GM18502 (cell line): Measurements from ENCODE around the gene PRRT2.
"Not testable (repeated sequence)": the region's sequence is repeated elsewhere in the genome, so short reads cannot be mapped to it uniquely, and the experiment has no call there.

Experiments used
- ATAC-seq: cut with Tn5 transposase; IDR thresholded peaks from one replicate; pipeline ENCODE4 v1.9.1; 2021; ENCODE audit warnings: mild to moderate bottlenecking; ENCODE audit not compliant: unreplicated experiment, poor library complexity

PRRT2 gene

DNA sequence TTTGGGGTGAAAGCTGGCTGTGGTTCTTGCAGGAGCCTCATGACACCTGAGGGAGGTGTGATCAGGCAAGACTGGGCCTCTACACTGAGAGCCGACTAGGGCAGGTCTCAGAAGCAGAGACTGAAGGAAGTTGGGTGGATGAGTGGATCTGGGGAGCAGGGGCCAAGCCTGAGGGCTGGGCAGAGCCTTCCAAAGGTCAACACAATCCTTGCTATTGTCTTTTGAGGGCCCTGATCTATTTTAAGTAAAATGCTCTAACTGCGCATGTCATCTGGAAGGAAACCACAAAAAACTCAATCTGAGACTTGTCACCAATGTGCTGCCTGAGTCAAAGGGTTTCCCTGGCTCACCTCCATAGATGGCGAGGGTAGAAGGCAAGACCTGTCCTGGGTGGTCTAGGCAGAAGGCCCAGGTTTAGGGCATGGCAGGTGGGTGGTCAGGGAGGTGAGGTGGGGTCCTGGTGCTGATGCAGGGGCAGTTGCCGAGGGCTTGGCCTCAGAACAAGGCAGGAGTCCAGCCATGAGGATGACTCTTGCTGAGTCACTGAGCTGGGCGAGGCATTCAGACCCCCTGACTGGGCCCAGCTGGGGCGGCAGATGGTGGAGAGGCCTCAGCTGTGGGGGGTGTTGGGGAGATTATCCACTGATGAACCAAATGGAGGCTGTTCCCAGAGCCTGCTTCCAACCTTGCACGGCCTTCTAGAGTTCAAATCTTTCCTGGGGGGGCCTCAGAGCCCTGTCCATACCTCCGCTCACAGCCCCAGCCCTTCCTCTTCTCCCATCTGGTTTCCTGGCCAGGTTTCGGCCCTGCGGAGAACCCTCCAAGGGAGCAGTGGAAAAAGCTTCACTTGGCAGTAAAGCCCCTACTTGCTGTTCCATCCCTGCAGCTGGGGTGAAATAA is 13.4 kb downstream of the PRRT2 start:
- ATAC-seq: no peak

DNA sequence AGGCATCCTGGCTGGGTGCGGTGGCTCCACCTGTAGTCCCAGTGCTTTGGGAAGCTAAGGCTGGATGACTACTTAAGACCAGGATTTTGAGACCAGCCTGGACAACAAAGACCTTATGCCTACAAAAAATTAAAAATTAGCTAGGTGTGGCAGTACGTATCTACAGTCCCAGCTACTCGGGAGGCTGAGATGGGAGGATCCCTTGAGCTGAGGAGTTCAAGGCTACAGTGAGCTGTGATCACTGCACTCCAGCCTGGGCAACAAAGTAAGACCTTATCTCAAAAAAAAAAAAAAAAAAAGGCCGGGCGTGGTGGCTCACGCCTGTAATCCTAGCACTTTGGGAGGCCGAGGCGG is 14.3 kb downstream of the PRRT2 start:
- no peak for ATAC-seq

DNA sequence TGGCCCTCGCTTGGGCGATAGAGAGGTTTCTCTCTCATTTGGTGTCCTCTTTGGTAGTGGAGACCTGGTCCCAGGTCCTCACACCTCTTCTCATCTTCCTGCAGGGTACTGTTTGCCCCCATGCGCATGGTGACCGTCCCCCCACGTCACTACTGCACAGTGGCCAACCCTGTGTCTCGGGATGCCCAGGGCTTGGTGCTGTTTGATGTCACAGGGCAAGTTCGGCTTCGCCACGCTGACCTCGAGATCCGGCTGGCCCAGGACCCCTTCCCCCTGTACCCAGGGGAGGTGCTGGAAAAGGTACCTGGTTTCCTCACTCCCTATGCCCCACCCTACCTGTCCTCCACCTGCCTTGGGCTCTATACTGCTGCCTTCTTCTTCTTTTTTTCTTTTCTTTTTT is 18.8 kb downstream of the PRRT2 start:
- no peak for ATAC-seq

DNA sequence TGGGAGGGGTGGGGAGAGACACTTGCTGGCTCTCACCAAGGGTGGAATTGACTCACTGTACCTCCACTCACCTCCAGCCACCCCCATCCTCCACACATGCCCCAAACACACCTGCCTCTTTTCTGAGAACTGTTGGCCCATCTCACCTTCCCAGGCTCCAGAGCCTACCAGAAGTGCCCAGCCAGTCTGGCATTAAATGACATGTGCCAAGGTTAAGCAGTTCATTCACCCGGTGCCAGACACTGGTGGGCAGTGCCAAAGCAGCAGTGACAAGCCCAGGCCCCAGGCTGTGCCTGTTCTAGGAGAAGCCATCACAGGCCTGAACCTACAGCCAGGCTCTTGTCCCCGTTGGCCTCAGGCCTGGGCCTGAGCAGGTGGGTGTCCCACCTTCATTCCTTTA is 19.5 kb downstream of the PRRT2 start:
- ATAC-seq: no peak

DNA sequence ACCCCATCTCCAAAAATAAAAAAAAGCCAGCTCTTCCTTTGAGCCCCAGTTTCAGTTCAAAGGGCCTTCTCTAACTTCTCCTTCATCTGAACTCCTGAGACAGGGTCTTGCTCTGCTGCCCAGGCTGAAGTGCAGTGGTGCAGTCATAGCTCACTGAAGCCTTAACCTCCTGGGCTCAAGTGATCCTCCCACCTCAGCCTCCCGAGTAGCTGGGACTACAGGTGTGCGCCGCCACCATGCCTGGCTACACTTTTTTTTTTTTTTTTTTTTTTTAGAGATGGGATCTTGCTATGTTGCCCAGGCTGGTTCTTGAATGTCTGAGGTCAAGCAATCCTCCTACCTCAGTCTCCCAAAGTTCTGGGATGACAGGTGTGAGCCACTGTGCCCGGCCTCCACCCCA is 21.2 kb downstream of the PRRT2 start:
- not testable (repeated sequence) for ATAC-seq

DNA sequence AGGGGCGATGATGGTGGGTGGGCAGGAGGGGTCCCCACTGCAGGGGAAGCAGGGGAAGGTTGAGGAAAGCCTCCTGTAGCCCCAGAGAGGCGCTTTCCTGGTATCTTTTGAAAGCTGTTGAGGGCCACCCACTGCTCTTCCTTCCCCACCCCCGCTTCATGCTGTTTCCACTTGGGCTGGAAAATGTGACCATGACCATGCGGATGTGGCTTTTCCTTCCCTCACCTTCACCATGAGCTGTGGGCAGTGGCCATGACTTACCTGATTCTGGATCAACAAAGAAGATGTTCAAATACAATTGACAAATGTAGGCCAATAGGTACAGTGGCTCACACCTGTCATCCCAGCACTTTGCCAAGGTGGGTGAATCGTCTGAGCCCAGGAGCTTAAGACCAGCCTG is 22.1 kb downstream of the PRRT2 start:
- no peak for ATAC-seq

DNA sequence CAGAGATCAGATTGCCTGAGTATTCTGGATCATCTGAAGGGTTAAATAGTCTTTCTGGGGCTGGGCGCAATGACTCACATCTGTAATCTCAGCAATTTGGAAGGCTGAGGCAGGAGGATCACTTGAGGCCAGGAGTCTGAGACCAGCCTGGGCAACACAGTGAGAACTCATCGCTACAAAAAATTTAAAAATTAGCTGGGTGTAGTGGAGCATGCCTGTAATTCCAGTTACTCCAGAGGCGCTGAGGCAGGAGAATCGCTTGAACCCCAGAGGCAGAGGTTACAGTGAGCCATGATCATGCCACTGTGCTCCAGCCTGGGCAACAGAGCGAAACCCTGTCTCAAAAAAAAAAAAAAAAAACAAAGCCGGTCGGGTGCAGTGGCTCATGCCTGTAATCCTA is 23.9 kb downstream of the PRRT2 start:
- ATAC-seq: no peak

DNA sequence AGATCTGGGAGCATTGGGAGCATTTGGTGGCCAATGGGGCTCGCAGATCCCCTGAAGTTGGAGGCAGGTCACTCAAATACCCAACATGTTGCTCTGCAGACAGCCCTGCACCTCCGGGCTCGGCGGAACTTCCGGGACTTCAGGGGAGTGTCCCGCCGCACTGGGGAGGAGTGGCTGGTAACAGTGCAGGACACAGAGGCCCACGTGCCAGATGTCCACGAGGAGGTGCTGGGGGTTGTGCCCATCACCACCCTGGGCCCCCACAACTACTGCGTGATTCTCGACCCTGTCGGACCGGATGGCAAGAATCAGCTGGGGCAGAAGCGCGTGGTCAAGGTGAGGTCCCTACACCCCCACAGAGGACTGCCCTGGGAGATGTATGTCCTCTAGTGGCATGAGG is 24.6 kb downstream of the PRRT2 start:
- no peak for ATAC-seq

DNA sequence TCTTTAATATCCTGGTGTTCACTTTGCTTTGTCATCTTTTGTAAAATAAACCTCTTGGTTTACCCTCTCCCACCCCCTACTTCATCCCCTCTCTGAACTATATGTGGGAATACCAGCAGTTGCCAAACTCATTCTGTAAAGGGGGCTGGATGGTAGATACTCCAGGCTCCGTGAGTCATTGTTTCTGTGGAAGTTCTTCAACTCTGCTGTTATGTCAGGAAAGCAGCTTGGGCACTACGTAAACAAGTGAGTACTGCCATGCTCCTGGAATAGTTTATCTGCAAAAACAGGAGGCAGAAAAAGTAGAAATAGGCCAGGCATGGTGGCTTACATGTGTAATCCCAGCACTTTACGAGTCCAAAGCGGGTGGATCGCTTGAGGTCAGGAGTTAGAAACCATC is 25.8 kb downstream of the PRRT2 start:
- no peak for ATAC-seq

DNA sequence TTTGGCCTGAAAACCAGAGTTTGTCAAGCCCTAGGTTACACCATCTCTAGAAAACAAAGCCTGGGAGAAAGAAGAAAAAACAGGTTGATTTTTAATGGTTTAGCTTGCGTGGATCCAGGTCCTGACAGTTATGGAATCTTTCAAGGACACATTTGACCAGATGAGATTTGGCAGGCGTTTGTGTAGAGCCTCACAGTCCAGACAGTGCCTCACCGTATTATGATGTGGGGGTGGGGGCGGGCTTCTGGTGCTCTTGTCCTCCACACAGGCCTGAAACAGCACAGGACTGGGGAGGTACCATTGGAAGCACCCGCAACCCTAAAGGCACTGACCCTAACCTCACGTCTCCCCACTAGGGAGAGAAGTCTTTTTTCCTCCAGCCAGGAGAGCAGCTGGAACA is 27.8 kb downstream of the PRRT2 start:
- no peak for ATAC-seq

DNA sequence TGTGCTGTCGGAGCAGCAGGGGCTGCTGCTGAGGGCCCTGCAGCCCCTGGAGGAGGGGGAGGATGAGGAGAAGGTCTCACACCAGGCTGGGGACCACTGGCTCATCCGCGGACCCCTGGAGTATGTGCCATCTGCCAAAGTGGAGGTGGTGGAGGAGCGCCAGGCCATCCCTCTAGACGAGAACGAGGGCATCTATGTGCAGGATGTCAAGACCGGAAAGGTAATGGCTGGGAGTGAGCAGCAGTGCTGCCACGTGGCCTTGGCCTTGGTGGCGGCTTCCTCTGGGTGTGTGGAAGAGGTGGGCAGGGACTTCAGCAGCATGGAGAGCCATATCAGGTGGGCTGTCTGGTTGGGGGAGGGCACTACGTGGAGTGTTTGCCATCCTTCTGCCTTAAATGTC is 28.2 kb downstream of the PRRT2 start:
- no peak for ATAC-seq

DNA sequence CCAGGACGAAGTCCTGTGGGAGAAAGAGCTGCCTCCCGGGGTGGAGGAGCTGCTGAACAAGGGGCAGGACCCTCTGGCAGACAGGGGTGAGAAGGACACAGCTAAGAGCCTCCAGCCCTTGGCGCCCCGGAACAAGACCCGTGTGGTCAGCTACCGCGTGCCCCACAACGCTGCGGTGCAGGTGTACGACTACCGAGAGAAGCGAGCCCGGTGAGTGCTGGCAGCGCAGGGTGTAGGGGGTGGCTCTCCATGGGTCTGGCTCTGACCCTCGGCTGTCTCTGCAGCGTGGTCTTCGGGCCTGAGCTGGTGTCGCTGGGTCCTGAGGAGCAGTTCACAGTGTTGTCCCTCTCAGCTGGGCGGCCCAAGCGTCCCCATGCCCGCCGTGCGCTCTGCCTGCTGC is 29.6 kb downstream of the PRRT2 start:
- no peak for ATAC-seq

DNA sequence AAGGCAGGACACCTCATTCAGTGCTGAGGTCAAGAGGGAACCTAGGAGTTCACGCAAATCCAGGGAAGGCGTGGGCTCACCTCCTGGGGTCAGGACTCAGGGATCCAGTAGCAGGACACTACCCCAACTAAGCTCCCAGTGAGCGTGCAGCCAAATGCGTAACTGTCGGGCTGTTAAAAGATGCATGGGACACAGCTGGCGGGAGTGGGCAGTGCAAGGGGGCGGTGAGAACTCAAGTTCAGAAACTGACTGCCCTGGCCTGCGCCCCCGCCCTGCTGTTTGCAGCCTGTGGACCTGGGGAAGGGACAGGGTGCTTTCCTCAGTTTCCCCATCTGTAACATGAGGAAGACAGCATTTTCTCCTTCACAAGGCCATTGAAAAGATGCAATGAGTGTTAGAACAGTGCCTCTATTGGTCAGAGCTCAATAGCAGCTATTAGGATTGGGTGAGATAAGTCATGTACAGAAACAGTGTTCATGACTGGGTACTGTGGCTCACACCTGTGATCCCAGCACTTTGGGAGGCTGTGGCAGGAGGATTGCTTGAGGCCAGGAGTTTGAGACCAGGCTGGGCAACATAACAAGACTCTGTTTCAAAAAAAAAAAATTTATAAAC is 30.8 kb downstream of the PRRT2 start:
- no peak for ATAC-seq

DNA sequence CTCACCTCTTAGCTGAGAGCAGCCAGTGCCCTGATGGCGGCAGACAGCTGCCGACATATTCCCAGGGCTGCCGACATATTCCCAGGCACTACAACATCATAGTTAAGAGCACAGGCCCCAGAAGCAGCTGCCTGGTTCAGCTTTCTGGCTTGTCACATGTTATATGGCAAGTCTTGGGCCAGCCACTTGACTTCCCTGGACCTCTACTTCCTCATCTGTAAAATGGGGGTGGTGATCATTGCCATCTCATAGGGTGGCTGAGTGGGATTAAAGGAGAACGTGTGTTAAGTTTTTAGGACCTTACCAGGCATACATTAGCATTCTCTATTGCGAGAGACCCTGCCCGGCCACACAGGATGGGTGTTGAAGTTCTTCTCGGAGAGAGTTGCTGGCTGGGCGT is 31.9 kb downstream of the PRRT2 start:
- ATAC-seq: no peak

DNA sequence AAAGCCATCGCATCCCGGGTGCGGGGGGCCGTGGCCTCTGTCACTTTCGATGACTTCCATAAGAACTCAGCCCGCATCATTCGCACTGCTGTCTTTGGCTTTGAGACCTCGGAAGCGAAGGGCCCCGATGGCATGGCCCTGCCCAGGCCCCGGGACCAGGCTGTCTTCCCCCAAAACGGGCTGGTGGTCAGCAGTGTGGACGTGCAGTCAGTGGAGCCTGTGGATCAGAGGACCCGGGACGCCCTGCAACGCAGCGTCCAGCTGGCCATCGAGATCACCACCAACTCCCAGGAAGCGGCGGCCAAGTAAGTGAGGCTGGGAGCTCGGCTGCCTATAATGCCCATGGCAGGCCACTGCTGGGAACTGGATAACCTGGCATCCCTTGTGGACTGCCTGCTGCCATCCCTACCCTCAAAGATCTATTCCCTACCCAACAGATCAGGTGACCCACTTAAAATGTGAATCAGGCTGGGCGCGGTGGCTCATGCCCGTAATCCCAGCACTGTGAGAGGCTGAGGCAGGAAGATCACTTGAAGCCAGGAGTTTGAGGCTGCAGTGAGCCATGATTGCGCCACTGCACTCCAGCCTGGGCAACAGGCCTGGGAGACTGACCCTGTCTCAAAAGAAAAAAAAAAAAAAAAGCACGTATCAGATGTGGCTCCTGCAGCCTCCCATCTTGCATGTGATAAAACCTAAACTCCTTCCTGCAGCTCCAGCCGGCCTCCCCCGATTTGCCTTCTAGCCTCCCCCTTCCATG is 32.8 kb downstream of the PRRT2 start:
- ATAC-seq: no peak

DNA sequence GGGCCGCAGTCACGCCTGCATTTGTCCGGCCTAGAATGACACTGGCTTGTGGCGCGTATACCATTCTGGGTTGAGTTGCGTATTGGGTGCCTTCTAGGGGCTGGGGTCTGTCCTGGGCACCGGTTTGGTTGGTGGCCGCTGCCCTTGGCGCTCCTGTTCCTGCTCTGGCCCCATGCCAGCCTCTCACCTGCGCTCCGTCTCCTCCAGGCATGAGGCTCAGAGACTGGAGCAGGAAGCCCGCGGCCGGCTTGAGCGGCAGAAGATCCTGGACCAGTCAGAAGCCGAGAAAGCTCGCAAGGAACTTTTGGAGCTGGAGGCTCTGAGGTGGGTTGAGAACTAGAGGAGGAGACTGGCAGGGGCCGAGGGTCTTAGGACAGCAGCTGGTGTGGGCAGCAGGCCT is 33.7 kb downstream of the PRRT2 start:
- ATAC-seq: no peak

DNA sequence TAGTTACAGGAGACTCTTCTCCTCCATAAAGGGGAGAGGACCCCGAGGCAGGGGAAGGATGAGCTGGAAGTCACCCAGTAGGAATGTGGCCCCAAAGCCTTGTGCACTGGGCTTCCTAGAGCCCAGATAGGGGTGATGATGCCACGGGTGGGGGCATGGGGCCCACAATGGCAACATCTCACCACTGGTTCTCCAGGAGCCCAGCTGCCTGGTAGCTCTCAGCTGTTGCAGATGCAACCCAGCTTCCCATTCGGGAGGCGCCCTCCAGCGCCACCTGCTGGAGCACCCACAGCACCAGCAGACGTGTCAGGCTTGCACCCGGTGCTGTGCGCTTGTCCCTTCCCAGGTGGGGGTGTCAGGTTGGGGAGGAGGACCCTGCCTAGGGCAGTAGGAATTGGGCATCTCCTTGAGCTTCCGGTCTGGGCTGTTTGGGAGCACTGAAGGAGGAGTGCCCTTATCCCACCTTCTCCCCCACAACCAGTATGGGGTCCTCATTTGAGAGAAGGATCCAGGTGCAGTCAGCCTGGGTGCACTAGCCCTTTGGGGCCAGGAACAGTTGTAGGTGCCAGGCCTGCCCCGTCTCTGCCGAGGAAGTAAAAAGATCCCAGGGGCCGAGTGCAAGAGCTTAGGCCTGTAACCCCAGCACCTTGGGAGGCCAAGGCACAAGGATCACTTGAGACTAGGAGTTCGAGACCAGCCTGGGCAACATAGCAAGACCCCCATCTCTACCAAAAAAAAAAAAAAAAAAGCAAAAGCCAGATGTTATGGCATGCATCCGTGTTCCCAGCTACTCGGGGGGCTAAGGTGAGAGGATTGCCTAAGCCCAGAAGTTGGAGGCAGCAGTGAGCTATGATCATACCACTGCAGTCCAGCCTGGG is 36.7 kb downstream of the PRRT2 start:
- no peak for ATAC-seq

DNA sequence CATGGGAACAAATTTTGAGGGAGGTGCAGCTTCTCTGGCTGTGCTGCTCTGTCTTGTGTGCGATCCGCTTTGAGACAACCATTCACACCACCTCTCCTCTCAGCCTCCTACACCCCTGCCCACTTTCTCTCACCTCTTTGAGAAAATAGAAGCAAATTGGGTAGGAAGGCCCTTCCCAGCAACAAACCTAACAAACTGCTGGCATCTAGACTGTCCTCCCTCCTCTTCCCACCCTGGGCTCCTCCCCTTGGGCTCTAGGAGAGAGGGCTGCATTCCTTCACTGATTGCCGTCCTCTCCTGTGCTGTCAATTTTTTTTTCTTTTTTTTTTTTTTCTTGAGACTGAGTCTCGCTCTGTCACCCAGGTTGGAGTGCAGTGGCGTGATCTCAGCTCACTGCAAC is 37.5 kb downstream of the PRRT2 start:
- ATAC-seq: no peak

DNA sequence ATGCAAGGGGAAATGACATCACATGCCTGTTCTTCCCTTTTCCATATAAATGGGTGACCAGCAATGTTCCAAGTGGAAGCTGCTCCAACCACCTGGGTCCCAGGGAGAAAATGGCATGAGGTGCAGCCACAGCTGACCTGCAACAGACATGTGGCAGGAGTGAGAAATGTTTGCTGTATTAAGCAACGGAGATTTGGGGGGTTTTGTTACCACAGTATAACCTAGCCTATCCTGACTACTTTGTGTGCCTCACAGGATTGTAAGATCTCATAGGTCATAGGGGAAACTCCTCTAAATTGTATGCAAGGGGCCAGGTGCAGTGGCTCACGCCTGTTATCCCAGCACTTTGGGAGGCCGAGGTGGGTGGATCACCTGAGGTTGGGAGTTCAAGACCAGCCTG is 39.0 kb downstream of the PRRT2 start:
- no peak for ATAC-seq

DNA sequence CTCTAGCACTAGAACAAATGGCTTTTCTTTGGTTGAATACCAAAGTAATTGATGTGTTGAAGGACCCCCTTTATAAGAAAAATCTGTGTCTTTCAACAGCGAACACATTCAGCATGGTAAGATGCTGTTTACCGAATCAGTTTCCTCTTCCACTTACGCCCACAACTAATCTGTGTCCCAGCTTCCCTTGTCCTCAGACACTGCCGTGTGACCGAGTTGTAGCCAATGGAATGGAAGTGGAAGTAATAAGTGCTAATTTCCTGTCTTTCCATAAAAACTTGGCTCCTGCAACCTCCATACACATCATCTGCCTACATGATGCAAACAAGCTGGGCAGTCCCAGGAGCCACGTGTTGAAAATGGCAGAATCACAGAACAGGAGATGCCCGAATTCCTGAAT is 40.7 kb downstream of the PRRT2 start:
- ATAC-seq: no peak
